KMS-11 (cell line): ENCODE results near the gene VWDE.

Experiments
- H2AFZ ChIP-seq: fragments of 200-600 bp; sonication (generic); 2 replicates; pipeline ENCODE4 v1.6.1; 2016; ENCODE audit warnings: antibody characterized with exemption, mixed run types, low read depth
- H3K27ac ChIP-seq: fragments of 200-600 bp; sonication (generic); 2 replicates; pipeline ENCODE4 v1.6.1; 2016; ENCODE audit warnings: mild to moderate bottlenecking, mixed run types
- H3K27me3 ChIP-seq: fragments of 200-600 bp; sonication (generic); 2 replicates; pipeline ENCODE4 v1.6.1; 2017; ENCODE audit warnings: mild to moderate bottlenecking, low read depth, mixed run types, moderate library complexity; ENCODE audit not compliant: insufficient read depth
- H3K36me3 ChIP-seq: fragments of 200-600 bp; sonication (generic); 2 replicates; pipeline ENCODE4 v1.6.1; 2017; ENCODE audit warnings: mild to moderate bottlenecking, mixed run types; ENCODE audit not compliant: insufficient read depth
- H3K4me1 ChIP-seq: fragments of 200-600 bp; sonication (generic); 2 replicates; pipeline ENCODE4 v1.6.1; 2016; ENCODE audit warnings: mild to moderate bottlenecking, low read depth, mixed run types; ENCODE audit not compliant: poor library complexity, severe bottlenecking
- H3K4me2 ChIP-seq: fragments of 200-600 bp; sonication (generic); 2 replicates; pipeline ENCODE4 v1.7.0; 2016; ENCODE audit warnings: mild to moderate bottlenecking, mixed run types
- H3K4me3 ChIP-seq: fragments of 200-600 bp; sonication (generic); IDR thresholded peaks from 2 replicates; pipeline ENCODE4 v1.6.1; 2017; ENCODE audit warnings: low read depth, low read length, mixed read lengths; ENCODE audit not compliant: insufficient read depth
- H3K79me2 ChIP-seq: fragments of 200-600 bp; sonication (generic); 2 replicates; pipeline ENCODE4 v1.6.1; 2016; ENCODE audit warnings: low read depth, mixed run types; ENCODE audit not compliant: insufficient read depth
- H3K9ac ChIP-seq: fragments of 200-600 bp; sonication (generic); 2 replicates; pipeline ENCODE4 v1.6.1; 2016; ENCODE audit warnings: mild to moderate bottlenecking, mixed run types
- H4K20me1 ChIP-seq: fragments of 200-600 bp; sonication (generic); 2 replicates; pipeline ENCODE4 v1.6.1; 2016; ENCODE audit warnings: mild to moderate bottlenecking, mixed run types; ENCODE audit not compliant: insufficient read depth
- TF ChIP-seq, protein P1 (sequence below): fragments of 200-600 bp; sonication (generic); conservative IDR thresholded peaks from 2 replicates; pipeline ENCODE4 v1.6.1; 2017; ENCODE audit warnings: low read depth, mild to moderate bottlenecking, antibody characterized with exemption, low read length, moderate library complexity, mixed read lengths

Gene VWDE

DNA sequence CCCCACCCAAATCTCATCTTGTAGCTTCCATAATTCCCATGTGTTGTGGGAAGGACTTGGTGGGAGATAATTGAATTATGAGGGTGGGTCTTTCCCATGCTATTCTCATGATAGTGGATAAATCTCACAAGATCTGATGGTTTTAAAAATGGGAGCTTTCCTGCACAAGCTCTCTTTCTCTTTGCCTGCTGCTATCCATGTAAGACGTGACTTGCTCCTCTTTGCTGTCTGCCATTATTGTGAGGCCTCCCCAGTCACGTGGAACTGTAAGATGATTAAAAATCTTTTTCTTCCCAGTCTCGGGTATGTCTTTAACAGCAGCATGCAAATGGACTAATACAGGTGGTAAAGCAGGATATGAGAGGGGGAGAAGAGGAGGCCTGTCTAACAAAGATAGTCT is 104.3 kb downstream of the VWDE start:
- TF ChIP-seq, protein P1, sequence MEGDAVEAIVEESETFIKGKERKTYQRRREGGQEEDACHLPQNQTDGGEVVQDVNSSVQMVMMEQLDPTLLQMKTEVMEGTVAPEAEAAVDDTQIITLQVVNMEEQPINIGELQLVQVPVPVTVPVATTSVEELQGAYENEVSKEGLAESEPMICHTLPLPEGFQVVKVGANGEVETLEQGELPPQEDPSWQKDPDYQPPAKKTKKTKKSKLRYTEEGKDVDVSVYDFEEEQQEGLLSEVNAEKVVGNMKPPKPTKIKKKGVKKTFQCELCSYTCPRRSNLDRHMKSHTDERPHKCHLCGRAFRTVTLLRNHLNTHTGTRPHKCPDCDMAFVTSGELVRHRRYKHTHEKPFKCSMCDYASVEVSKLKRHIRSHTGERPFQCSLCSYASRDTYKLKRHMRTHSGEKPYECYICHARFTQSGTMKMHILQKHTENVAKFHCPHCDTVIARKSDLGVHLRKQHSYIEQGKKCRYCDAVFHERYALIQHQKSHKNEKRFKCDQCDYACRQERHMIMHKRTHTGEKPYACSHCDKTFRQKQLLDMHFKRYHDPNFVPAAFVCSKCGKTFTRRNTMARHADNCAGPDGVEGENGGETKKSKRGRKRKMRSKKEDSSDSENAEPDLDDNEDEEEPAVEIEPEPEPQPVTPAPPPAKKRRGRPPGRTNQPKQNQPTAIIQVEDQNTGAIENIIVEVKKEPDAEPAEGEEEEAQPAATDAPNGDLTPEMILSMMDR: no peak
- H3K79me2 ChIP-seq: no peaks in the 10 kb centered on the region
- no peak overlapping the region for H3K27ac ChIP-seq
- no peaks in the 10 kb centered on the region for H4K20me1 ChIP-seq
- no peak overlapping the region for H3K9ac ChIP-seq
- no peaks in the 10 kb centered on the region for H3K36me3 ChIP-seq
- no peak overlapping the region for H2AFZ ChIP-seq
- no peaks in the 10 kb centered on the region for H3K27me3 ChIP-seq
- no peak overlapping the region for H3K4me2 ChIP-seq
- no peak overlapping the region for H3K4me3 ChIP-seq
- no peaks in the 10 kb centered on the region for H3K4me1 ChIP-seq

DNA sequence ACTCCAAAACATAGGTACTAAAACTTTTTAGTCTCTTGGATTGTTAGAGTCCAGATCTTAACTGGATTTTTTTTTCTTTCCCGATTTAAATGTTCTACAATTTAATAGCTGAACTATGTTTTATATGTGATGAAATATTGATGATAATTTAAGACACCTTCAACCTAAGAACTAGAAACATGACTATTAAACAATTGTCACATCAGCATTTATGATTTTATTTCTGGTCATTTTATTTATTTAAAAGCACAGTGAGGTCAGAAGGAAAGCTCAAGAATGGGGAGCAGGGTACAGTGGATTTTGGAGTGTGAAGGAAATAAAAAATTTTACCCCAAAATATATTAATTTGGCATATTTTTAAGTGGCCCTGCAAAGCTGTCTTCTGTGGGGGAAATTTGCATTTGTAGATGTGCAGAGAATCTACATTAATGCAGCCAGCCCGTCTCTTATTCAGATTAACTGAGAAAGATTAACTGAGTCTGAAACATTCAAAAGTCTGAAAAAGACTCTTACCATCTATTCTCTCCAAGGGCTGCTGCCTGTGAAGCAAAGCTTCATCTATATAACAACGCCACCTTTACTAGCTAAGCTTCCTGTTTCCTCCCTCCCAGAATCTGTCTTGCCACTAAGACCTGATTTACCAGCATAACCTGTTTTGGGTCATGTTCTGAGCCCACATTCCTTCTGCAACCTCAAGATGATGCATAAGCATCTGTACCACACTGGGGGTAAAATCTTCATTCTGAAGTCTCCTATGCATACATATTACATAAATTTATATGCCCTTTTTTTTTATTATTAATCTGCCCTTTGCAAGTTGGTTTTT is 106.2 kb downstream of the VWDE start:
- TF ChIP-seq, protein P1: no peak
- Histone ChIP-seq H2AFZ (no peak overlapping the region), H3K9ac (no peak overlapping the region), H3K27me3 (no peaks in the 10 kb centered on the region), H3K27ac (no peak overlapping the region), H3K4me3 (no peak overlapping the region), H3K4me1 (no peaks in the 10 kb centered on the region), H3K79me2 (no peaks in the 10 kb centered on the region), H3K36me3 (no peaks in the 10 kb centered on the region), H3K4me2 (no peak overlapping the region), H4K20me1 (no peaks in the 10 kb centered on the region)

DNA sequence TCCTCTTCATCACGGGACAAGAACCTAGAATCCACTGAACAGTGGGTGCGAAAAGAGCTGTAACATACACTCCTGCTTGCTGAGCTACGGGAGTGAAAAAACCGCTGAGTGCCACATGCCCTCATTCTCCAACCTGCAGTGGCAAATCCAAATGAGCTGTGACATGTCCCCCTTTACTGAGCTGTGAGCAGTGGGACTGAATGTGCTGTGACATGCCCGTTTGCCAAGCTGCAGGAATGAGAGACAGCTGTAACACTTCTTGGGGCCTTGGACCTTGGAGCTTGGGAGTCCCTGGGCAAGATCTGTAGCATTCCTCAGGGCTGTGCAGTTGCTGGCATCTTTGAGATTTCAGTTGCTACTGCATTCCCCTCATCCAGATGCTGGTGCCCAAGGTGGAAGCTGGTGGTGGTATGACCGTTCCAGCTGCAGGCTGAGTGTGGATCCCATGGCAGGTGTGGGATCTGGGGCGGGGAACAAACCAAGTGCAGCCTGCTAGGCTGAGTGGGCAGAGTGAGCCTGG is 107.6 kb downstream of the VWDE start:
- TF ChIP-seq, protein P1: no peak
- Histone ChIP-seq H3K4me1 (no peaks in the 10 kb centered on the region), H3K4me3 (no peak overlapping the region), H4K20me1 (no peaks in the 10 kb centered on the region), H3K9ac (no peak overlapping the region), H3K27ac (no peak overlapping the region), H3K79me2 (no peaks in the 10 kb centered on the region), H3K36me3 (no peaks in the 10 kb centered on the region), H2AFZ (no peak overlapping the region), H3K4me2 (no peak overlapping the region), H3K27me3 (no peaks in the 10 kb centered on the region)

DNA sequence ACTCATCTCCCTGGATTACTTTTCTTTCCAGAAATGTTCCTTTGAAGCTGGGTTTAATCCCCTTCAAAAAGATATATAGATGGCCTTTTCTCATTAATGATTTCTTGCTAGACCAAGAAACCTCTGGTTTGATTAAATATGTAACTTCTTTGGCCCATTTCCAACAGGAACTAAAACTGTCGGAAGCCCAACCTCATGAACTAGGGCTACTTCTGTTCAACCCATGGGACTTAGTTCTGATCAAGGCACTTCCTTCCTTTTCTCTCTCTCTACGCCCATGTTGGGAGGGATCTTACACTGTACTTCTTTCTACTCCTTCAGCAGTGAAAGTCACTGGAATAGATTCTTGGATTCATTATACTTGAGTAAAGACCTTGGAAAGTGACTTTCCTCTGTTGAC is 109.0 kb downstream of the VWDE start:
- TF ChIP-seq, protein P1: no peak
- Histone ChIP-seq H3K36me3 (no peaks in the 10 kb centered on the region), H3K4me3 (no peak overlapping the region), H3K4me1 (no peaks in the 10 kb centered on the region), H3K79me2 (no peaks in the 10 kb centered on the region), H4K20me1 (no peaks in the 10 kb centered on the region), H2AFZ (no peak overlapping the region), H3K27ac (no peak overlapping the region), H3K4me2 (no peak overlapping the region), H3K9ac (no peak overlapping the region), H3K27me3 (no peaks in the 10 kb centered on the region)
